ENCODE data around the gene METTL22. TPM values are rescaled to one million over a fixed set of nuclear protein-coding genes. Genes with fewer than 3 reads are reported as not detected.

METTL22 gene
- polyA plus RNA-seq, 1 of the 3 experiments (the other 2 are of a cell fraction) = 38.3 TPM

- Histone ChIP-seq H2AFZ (ENCODE audit: low read depth) (no peak overlapping the region), H3K9ac (no peak overlapping the region), H3K79me2 (ENCODE audit: insufficient read depth) (peaks cover 39% of the 10 kb centered on the region), H3K9me2 (no peaks in the 10 kb centered on the region), H3K27ac (ENCODE audit: low read depth in 2 of 2, low read length in 1 of 2) (no peak overlapping the region), H3F3A (replicated peaks; ENCODE audit: insufficient read depth) (peaks cover 3% of the 10 kb centered on the region), H3K9me3 (no peaks in the 10 kb centered on the region), H3K4me3 (ENCODE audit: low read depth in 2 of 2, low read length in 1 of 2) (no peak overlapping the region), H3K4me2 (no peak overlapping the region), H3K36me3 (replicated peaks in 1 of 2; ENCODE audit: control insufficient read depth in 1 of 2, insufficient read depth in 2 of 2, low read length in 1 of 2) (peaks cover 2 to 6% of the 10 kb centered on the region in 2 experiments), H3K27me3 (ENCODE audit: insufficient read depth) (peaks cover 3% of the 10 kb centered on the region; the same call in 1 of the 2 replicates), H3K4me1 (ENCODE audit: control insufficient read depth in 1 of 2, insufficient read depth in 2 of 2, low read depth in 1 of 2, low read length in 1 of 2) (peaks cover 11 to 16% of the 10 kb centered on the region in 2 experiments; a peak in 3 of 4 replicates), H4K20me1 (ENCODE audit: insufficient read depth) (peaks cover 7% of the 10 kb centered on the region; the same call in 1 of the 2 replicates)
- CTCF ChIA-PET = interaction anchor here (0.5 to 2.4 kb wide), 6 partner anchors 15 to 260 kb away, joined by 4 to 10 read pairs (median 4); no protein-coding TSS in a partner anchor
- TF ChIP-seq EP300 (IDR thresholded peaks at IDR 0.05; ENCODE audit: borderline replicate concordance in 1 of 2, low read depth in 1 of 2, low read length in 1 of 2) (no peak), FOXJ3 (CRISPR knock-in tag; IDR thresholded peaks at IDR 0.05) (no peak), FOXM1 (IDR thresholded peaks at IDR 0.05; ENCODE audit: low read depth) (no peak), ELF1 (IDR thresholded peaks at IDR 0.05) (no peak), EZH2phosphoT487 (IDR thresholded peaks at IDR 0.05; ENCODE audit: borderline replicate concordance, low read depth) (no peak), MEF2A (IDR thresholded peaks at IDR 0.05; ENCODE audit: borderline replicate concordance, low read depth) (no peak), YY1 (IDR thresholded peaks at IDR 0.05; ENCODE audit: low read depth) (no peak), NRF1 (IDR thresholded peaks at IDR 0.05; ENCODE audit: low read depth, low read length) (no peak), TEAD4 (IDR thresholded peaks at IDR 0.05; ENCODE audit: borderline replicate concordance, insufficient read depth) (no peak), RAD21 (IDR thresholded peaks at IDR 0.05; ENCODE audit: low read length) (no peak), CTCF (IDR thresholded peaks at IDR 0.05) (no peak), REST (IDR thresholded peaks at IDR 0.05; ENCODE audit: low read depth, low read length) (no peak), POLR2AphosphoS5 (IDR thresholded peaks at IDR 0.05; ENCODE audit: low read depth, low read length) (no peak), RFX5 (IDR thresholded peaks at IDR 0.05; ENCODE audit: low read length) (no peak), SIN3A (IDR thresholded peaks at IDR 0.05; ENCODE audit: borderline replicate concordance, low read depth, low read length) (no peak)
- no peak for DNase-seq
- 75% methylated on average over 6 of the region's 6 CpGs for WGBS (ENCODE audit: low lambda C conversion rate)
- POLR2A ChIA-PET = no interaction called here
These were observed 963 bp upstream of the METTL22 start for GRCh38 chr16:8620535-8620934.
